Vagina (tissue), 2 donors: Measurements from ENCODE around the gene AOX1. TPM values are rescaled to one million over a fixed set of nuclear protein-coding genes. Genes with fewer than 3 reads are reported as not detected.

ENCODE experiments used
- DNase-seq, 2 donors: peaks; one replicate each; pipeline ENCODE4 v3.0.0-alpha.2; 2017; ENCODE audit errors: extremely low spot score in 2 of 2
- H3K27ac ChIP-seq: fragments of 200-600 bp; sonication (generic); one replicate; pipeline ENCODE4 v1.5.1; 2019
- H3K27me3 ChIP-seq: fragments of 200-600 bp; sonication (generic); one replicate; pipeline ENCODE4 v1.5.1; 2019
- H3K36me3 ChIP-seq, 2 donors: fragments of 200-600 bp; sonication (generic); one replicate each; pipeline ENCODE4 v1.5.1; 2017 to 2019
- H3K4me1 ChIP-seq: fragments of 200-600 bp; sonication (generic); one replicate; pipeline ENCODE4 v1.5.1; 2019
- H3K4me3 ChIP-seq, 2 donors: fragments of 200-600 bp; sonication (generic); 1 replicate in 1 of 2; 2 replicates in 1 of 2; pipeline ENCODE4 v1.5.1; 2016 to 2019
- H3K9me3 ChIP-seq: fragments of 200-600 bp; sonication (generic); one replicate; pipeline ENCODE4 v1.5.1; 2019
- CTCF ChIP-seq, 3 experiments: fragments of 450-650 bp in 2 of 3; fragments of 200-600 bp in 1 of 3; sonication (generic) in 1 of 3; IDR thresholded peaks; one replicate each; pipeline ENCODE4 v1.5.1; 2017 to 2019; ENCODE audit warnings: antibody characterized with exemption in 3 of 3, mild to moderate bottlenecking in 2 of 3, moderate library complexity in 2 of 3
- POLR2A ChIP-seq, 2 donors: fragments of 450-650 bp; IDR thresholded peaks; one replicate each; pipeline ENCODE4 v1.6.1; 2017; ENCODE audit warnings: antibody characterized with exemption in 2 of 2, mild to moderate bottlenecking in 2 of 2, moderate library complexity in 2 of 2
- POLR2AphosphoS5 ChIP-seq, 2 donors: sonication (generic); formaldehyde crosslinking; IDR thresholded peaks; one replicate each; pipeline ENCODE4 v1.9.0; 2017; ENCODE audit warnings: antibody characterized with exemption in 2 of 2, mild to moderate bottlenecking in 2 of 2, low read depth in 1 of 2; ENCODE audit not compliant: insufficient read depth in 1 of 2
- intact Hi-C: fragments of 100-400 bp; cut with DNase I; formaldehyde crosslinking; loops from one replicate; pipeline ENCODE4 v1.15.1; 2023
- total RNA-seq: library from RNA; depleted of rRNA; stranded (reverse); fragments of >200 nt; gene quantifications from one replicate; pipeline ENCODE4 v1.2.3, GENCODE V29; 2016

Gene AOX1
- total RNA-seq, 1 donor from 2014 or later, result 84.5 TPM

GRCh38 chr2:200619279-200619678 is 33.5 kb downstream of the AOX1 start:
- intact Hi-C loops, result no loop called here

DNA sequence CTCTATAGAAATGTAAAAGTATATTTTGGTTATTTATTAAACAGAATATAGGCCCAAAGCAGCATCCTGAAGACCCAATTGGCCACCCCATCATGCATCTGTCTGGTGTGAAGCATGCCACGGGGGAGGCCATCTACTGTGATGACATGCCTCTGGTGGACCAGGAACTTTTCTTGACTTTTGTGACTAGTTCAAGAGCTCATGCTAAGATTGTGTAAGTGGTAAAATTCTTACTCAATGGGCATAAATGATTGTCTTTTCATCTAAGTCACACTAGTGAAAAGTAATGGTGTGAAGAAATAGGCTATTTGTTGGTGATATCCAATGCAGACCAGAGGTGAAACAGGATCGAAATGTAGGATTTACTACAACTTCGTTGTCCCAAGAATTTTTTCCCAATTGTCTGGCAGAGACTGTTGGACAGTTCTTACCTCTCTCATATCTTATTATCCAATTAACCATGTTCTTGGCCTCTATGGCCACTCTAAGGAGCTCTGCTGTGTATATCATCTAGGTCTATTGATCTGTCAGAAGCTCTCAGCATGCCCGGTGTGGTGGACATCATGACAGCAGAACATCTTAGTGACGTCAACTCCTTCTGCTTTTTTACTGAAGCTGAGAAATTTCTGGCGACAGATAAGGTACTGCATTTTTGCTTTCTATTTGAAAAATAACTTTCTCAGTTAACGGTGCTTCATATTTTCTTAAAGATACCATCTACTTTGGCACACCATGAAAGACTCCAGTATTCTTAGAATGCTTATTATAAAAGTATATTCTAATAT is 35.0 kb downstream of the AOX1 start:
- H3K9me3 ChIP-seq, result no peaks in the 10 kb centered on the region
- no peaks in the 10 kb centered on the region for H3K27me3 ChIP-seq
- no peak overlapping the region for H3K27ac ChIP-seq
- no peak overlapping the region for H3K4me3 ChIP-seq
- TF ChIP-seq POLR2AphosphoS5 (IDR thresholded peaks at IDR 0.05; ENCODE audit: insufficient read depth in 1 of 2, low read depth in 1 of 2) (no peak), CTCF (IDR thresholded peaks at IDR 0.05) (no peak), POLR2A (IDR thresholded peaks at IDR 0.05) (no peak)
- intact Hi-C loops, result no loop called here
- H3K36me3 ChIP-seq, result no peaks in the 10 kb centered on the region
- H3K4me1 ChIP-seq, result no peaks in the 10 kb centered on the region
- DNase-seq, result no peak

More at GRCh38 chr2:200619279-200619678, 33.5 kb downstream of the AOX1 start:
- no peak for DNase-seq
- Histone ChIP-seq H3K4me3 (no peak overlapping the region), H3K27ac (no peak overlapping the region), H3K36me3 (no peaks in the 10 kb centered on the region), H3K9me3 (no peaks in the 10 kb centered on the region), H3K4me1 (no peaks in the 10 kb centered on the region), H3K27me3 (no peaks in the 10 kb centered on the region)
- TF ChIP-seq POLR2AphosphoS5 (IDR thresholded peaks at IDR 0.05; ENCODE audit: insufficient read depth in 1 of 2, low read depth in 1 of 2) (no peak), POLR2A (IDR thresholded peaks at IDR 0.05) (no peak), CTCF (IDR thresholded peaks at IDR 0.05) (no peak)

DNA sequence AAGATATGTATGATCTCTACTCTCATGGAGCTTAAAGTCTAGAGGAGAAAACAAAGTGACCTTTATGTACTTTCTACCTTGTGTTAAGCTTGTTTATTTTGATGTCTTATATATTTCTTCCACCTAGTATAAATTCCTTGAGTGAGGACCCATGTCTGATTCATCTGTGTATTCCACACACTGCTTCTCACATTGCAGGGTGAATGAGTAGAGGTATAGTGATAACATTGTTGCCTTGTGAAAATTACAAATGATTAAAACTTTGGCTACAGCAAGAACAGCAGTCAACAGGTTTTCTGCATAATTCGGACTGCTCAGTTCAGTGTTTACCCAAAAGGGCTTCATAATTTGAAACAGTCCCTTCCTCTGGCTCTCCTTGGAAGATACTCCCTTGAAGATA is 36.3 kb downstream of the AOX1 start:
- no peak for TF ChIP-seq POLR2A (IDR thresholded peaks at IDR 0.05)
- TF ChIP-seq CTCF (IDR thresholded peaks at IDR 0.05), result no peak
- TF ChIP-seq POLR2AphosphoS5 (IDR thresholded peaks at IDR 0.05; ENCODE audit: insufficient read depth in 1 of 2, low read depth in 1 of 2), result no peak
- Histone ChIP-seq H3K4me3 (no peak overlapping the region), H3K27me3 (no peaks in the 10 kb centered on the region), H3K36me3 (no peaks in the 10 kb centered on the region), H3K27ac (no peak overlapping the region), H3K4me1 (no peaks in the 10 kb centered on the region), H3K9me3 (no peaks in the 10 kb centered on the region)
- intact Hi-C loops, result no loop called here
- no peak for DNase-seq

- Histone ChIP-seq H3K9me3 (no peaks in the 10 kb centered on the region), H3K27ac (no peak overlapping the region), H3K27me3 (no peaks in the 10 kb centered on the region), H3K36me3 (no peaks in the 10 kb centered on the region), H3K4me3 (no peak overlapping the region), H3K4me1 (no peaks in the 10 kb centered on the region)
- TF ChIP-seq POLR2A (IDR thresholded peaks at IDR 0.05) (no peak), POLR2AphosphoS5 (IDR thresholded peaks at IDR 0.05; ENCODE audit: insufficient read depth in 1 of 2, low read depth in 1 of 2) (no peak), CTCF (IDR thresholded peaks at IDR 0.05) (no peak)
- no peak for DNase-seq
- intact Hi-C loops, result no loop called here
These were observed 38.2 kb downstream of the AOX1 start for GRCh38 chr2:200624026-200624425.

- no peak for TF ChIP-seq POLR2A (IDR thresholded peaks at IDR 0.05)
- no peak for TF ChIP-seq POLR2AphosphoS5 (IDR thresholded peaks at IDR 0.05; ENCODE audit: insufficient read depth in 1 of 2, low read depth in 1 of 2)
- TF ChIP-seq CTCF (IDR thresholded peaks at IDR 0.05), result no peak
- no peak for DNase-seq
- Histone ChIP-seq H3K4me1 (no peaks in the 10 kb centered on the region), H3K27me3 (no peaks in the 10 kb centered on the region), H3K36me3 (no peaks in the 10 kb centered on the region), H3K9me3 (no peaks in the 10 kb centered on the region), H3K27ac (no peak overlapping the region), H3K4me3 (no peak overlapping the region)
- intact Hi-C loops, result no loop called here
These were observed 38.8 kb downstream of the AOX1 start for GRCh38 chr2:200624658-200625057.
